Measurements from ENCODE around the gene PRODH2.

The PRODH2 gene

DNA sequence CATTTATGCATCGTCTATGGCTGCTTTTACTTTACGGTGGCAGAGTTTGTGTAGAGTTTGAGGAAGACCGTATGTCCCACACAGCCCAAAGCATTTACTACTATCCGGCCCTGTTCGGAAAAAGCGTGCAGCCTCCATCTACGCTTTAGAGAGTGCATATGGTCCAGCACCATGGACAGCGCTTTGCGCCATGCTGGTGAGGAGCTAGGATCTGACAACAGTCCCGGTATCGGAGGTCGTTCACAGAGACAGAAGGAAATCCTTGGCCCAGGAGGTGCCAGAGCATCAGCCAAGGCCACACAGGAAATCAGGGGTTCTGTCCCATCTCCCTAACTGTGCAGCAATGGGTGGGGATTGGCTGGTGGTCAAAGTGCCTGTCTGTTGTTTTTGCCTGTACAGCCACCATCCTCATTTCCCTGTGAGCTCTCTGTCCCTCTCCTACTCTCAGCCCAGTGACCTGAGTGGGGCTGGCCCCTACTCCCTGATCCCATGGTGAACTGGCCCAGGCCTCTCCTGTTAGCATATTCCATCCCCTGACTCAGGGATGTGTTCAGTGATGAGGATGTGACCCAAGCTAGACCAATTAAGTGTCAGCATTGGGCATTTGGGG is 16.2 kb upstream of the PRODH2 start:
- TF ChIP-seq CTCF (IDR thresholded peaks at IDR 0.05; ENCODE audit: control insufficient read depth, insufficient read depth, low read depth, low read length, missing control alignments), result no peak
- peak; percentile 3 for DNase-seq (ENCODE audit: low read depth)
- H3K4me3 ChIP-seq (ENCODE audit: control insufficient read depth, low read depth, low read length), result no peak overlapping the region

DNA sequence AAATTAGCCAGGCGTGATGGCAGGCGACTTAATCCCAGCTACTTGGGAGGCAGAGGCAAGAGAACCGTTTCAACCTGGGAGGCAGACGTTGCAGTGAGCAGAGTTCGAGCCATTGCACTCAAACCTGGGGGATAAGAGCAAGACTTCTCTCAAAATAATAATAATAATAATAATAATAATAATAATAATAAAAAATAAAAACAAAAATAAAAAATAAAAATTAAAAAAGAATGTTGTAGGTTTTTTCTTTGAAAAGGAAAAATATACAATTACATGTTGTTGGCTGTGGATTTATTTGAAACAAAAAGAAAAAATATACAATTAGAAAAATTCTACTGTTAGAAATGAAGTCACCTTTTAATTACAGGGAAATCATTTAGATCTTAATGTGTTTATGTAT is 11.5 kb upstream of the PRODH2 start:
- H3K4me3 ChIP-seq (ENCODE audit: control insufficient read depth, low read depth, low read length), result no peak overlapping the region
- no peak for TF ChIP-seq CTCF (IDR thresholded peaks at IDR 0.05; ENCODE audit: control insufficient read depth, insufficient read depth, low read depth, low read length, missing control alignments)
- DNase-seq (ENCODE audit: low read depth), result no peak

DNA sequence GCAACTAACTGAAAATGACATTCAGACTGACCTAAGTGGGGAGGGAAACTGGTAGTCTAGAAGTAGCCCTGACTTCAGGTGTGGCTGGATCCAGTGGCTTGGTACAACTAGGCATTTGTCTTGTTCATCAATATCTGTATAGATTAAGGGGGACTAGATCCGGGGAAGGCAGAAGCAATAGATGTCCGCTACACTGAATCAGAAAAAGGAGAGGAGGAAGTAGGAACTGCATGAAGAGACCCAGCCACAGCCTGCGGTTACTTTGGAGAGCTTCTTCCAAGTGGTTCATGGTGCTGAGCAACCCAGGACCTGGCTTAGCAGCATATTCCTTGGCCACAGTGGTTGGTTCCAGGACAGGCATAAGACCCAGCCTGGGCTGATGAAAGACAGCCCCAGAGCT is 9.9 kb upstream of the PRODH2 start:
- DNase-seq (ENCODE audit: low read depth), result no peak
- H3K4me3 ChIP-seq (ENCODE audit: control insufficient read depth, low read depth, low read length), result no peak overlapping the region
- TF ChIP-seq CTCF (IDR thresholded peaks at IDR 0.05; ENCODE audit: control insufficient read depth, insufficient read depth, low read depth, low read length, missing control alignments), result no peak

DNA sequence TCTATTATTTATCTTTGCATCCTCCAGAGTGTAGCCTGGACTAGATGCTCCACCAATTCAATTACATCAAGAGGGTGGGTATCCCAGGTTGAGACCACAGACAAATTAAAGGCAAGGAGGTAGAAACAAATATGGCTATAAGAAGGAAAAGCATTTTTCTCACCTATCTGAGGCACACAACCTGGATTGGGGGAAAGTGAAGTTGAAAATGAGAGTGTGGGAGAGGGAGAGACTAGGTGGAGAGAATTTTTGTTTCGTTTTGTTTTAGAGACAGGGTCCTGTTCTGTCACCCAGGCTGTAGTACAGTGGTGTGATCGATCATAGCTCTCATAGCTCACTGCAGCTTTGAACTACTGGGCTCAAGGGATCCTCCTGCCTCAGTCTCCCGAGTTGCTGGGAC is 5.8 kb upstream of the PRODH2 start:
- no peak for TF ChIP-seq CTCF (IDR thresholded peaks at IDR 0.05; ENCODE audit: control insufficient read depth, insufficient read depth, low read depth, low read length, missing control alignments)
- no peak for DNase-seq (ENCODE audit: low read depth)
- H3K4me3 ChIP-seq (ENCODE audit: control insufficient read depth, low read depth, low read length), result no peak overlapping the region

DNA sequence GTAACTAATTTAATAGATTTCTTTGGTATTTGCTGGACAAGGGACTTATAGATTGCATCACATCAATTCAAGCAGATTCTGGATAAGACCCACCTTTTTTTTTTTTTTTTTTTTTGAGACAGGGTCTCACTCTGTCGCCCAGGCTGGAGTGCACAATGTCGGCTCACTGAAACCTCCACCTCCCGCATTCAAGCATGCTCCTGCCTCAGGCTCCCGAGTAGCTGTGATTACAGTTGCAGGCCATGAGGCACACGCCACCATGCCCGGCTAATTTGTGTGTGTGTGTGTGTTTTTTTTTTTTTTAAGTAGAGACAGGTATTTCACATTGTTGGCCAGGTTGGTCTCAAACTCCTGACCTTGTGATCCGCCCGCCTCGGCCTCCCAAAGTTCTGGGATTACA is 4.2 kb upstream of the PRODH2 start:
- TF ChIP-seq CTCF (IDR thresholded peaks at IDR 0.05; ENCODE audit: control insufficient read depth, insufficient read depth, low read depth, low read length, missing control alignments), result no peak
- no peak overlapping the region for H3K4me3 ChIP-seq (ENCODE audit: control insufficient read depth, low read depth, low read length)
- no peak for DNase-seq (ENCODE audit: low read depth)

- TF ChIP-seq CTCF (IDR thresholded peaks at IDR 0.05; ENCODE audit: control insufficient read depth, insufficient read depth, low read depth, low read length, missing control alignments), result no peak
- DNase-seq (ENCODE audit: low read depth), result no peak
- no peak overlapping the region for H3K4me3 ChIP-seq (ENCODE audit: control insufficient read depth, low read depth, low read length)
Measured at GRCh38 chr19:35816262-35816661, 3.6 kb upstream of the PRODH2 start.

Data from AG09309 (cell line).